Testis (tissue), 3 donors: ENCODE results near the gene HERPUD2. TPM values are rescaled to one million over a fixed set of nuclear protein-coding genes. Genes with fewer than 3 reads are reported as not detected.

Experiments
- DNase-seq: peaks from one replicate; pipeline ENCODE4 v3.0.0-alpha.2; 2019
- H3K27ac ChIP-seq, 2 donors: fragments of 200-600 bp; sonication (generic); one replicate each; pipeline ENCODE4 v1.5.1; 2019
- H3K27me3 ChIP-seq: fragments of 200-600 bp; sonication (generic); one replicate; pipeline ENCODE4 v1.5.1; 2019
- H3K36me3 ChIP-seq: fragments of 200-600 bp; sonication (generic); one replicate; pipeline ENCODE4 v1.5.1; 2017; ENCODE audit warnings: low read depth; ENCODE audit errors: missing control alignments
- H3K4me1 ChIP-seq: fragments of 200-600 bp; sonication (generic); one replicate; pipeline ENCODE4 v1.5.1; 2019
- H3K4me3 ChIP-seq, 2 donors: fragments of 200-600 bp; sonication (generic); one replicate each; pipeline ENCODE4 v1.5.1; 2017 to 2019
- H3K9me3 ChIP-seq: fragments of 200-600 bp; sonication (generic); one replicate; pipeline ENCODE4 v1.5.1; 2017
- CTCF ChIP-seq, 3 experiments: fragments of 450-650 bp in 2 of 3; fragments of 200-600 bp in 1 of 3; sonication (generic) in 1 of 3; IDR thresholded peaks; one replicate each; pipeline ENCODE4 v1.5.1; 2016 to 2019; ENCODE audit warnings: antibody characterized with exemption in 3 of 3, mild to moderate bottlenecking in 2 of 3, moderate library complexity in 1 of 3
- POLR2A ChIP-seq: fragments of 450-650 bp; IDR thresholded peaks from one replicate; pipeline ENCODE4 v1.6.1; 2017; ENCODE audit warnings: antibody characterized with exemption, mild to moderate bottlenecking, moderate library complexity
- WGBS, 2 donors: methylation state at CpG; one replicate each; pipeline ENCODE4 v1.1.5; 2018; 5-methylcytosine and 5-hydroxymethylcytosine counted together
- intact Hi-C: fragments of 100-400 bp; cut with DNase I; formaldehyde crosslinking; loops from one replicate; pipeline ENCODE4 v1.15.1; 2023; ENCODE audit warnings: low total_unique reads
- polyA plus RNA-seq: library from polyadenylated mRNA; stranded (reverse); fragments of 350-450 nt; fragmentation: Illumina TruSeq; extraction: RNeasy Lipid Tissue Mini Kit (QIAGEN cat#74804); gene quantifications from one replicate; pipeline ENCODE4 v1.2.3, GENCODE V29; 2014; ENCODE audit warnings: low read depth, low replicate concordance; ENCODE audit not compliant: insufficient read depth
- total RNA-seq, 2 donors: library from RNA; depleted of rRNA; stranded (reverse); fragments of >200 nt; gene quantifications; one replicate each; pipeline ENCODE4 v1.2.3, GENCODE V29; 2016

Gene HERPUD2
- total and polyA plus RNA-seq, 3 donors from 2014 or later, result 51.7 to 78.4 (median 63.5) TPM

GRCh38 chr7:35617041-35617440, 77.9 kb downstream of the HERPUD2 start:
- H3K4me1 ChIP-seq, result no peaks in the 10 kb centered on the region
- H3K36me3 ChIP-seq, result no peaks in the 10 kb centered on the region
- no peaks in the 10 kb centered on the region for H3K27me3 ChIP-seq
- TF ChIP-seq POLR2A (no peak), CTCF (IDR thresholded peaks at IDR 0.05) (no peak)
- intact Hi-C loops, result no loop called here
- 36 to 49% methylated on average over 3 of the region's 3 CpGs for WGBS, 2 donors
- DNase-seq, result no peak
- no peak overlapping the region for H3K27ac ChIP-seq
- no peak overlapping the region for H3K4me3 ChIP-seq
- no peaks in the 10 kb centered on the region for H3K9me3 ChIP-seq

DNA sequence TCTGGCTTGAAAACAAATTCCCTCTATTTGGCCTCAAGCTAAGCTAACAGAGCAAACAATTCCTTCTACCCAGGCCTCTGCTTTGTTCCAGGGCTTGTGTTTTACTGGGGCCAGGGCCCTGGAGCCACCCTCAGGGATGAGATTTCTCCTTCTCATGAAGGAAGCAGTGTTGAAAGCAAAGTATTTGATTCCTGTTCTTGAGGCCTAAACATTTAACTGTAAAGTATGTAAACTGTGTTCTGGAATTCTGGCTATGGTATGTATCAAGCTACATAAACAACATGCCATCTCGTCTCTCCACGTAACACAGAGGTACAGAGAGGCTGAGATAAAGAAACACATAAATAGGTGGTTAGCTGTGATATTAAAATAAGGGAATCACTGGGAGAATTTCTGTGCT, 81.8 kb downstream of the HERPUD2 start:
- Histone ChIP-seq H3K9me3 (no peaks in the 10 kb centered on the region), H3K4me1 (no peaks in the 10 kb centered on the region), H3K27me3 (no peaks in the 10 kb centered on the region), H3K27ac (no peak overlapping the region), H3K36me3 (no peaks in the 10 kb centered on the region), H3K4me3 (no peak overlapping the region)
- TF ChIP-seq POLR2A, result no peak
- WGBS, 2 donors, result 97 to 98% methylated on average over 2 of the region's 2 CpGs
- intact Hi-C loops, result no loop called here
- DNase-seq, result no peak

DNA sequence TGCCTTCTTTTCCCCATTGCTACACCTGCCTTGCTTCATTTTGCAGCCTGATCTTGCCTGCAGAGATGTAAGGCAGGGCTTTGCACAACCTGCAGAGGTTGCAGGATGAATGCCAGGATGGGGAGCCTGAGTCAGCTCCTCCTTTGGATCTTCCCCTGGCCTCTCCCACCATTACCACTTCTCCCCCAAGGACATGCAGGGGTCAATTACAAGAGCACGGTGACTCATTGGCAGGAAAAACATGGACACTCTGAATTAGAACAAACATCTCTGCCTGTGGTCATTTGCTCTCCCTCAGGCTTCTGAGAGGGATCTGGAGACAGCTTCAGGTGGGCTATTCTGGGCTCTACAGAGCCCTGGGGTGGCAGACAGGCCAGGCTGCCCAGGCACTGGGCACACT, 89.2 kb downstream of the HERPUD2 start:
- Histone ChIP-seq H3K27me3 (no peaks in the 10 kb centered on the region), H3K4me3 (no peak overlapping the region), H3K9me3 (no peaks in the 10 kb centered on the region), H3K27ac (no peak overlapping the region), H3K4me1 (no peaks in the 10 kb centered on the region), H3K36me3 (no peaks in the 10 kb centered on the region)
- TF ChIP-seq POLR2A (no peak), CTCF (IDR thresholded peaks at IDR 0.05) (no peak)
- intact Hi-C loops, result no loop called here
- 60% methylated on average over 1 of the region's 1 CpG; no CpG with 5 or more reads in 1 of the 2 donors for WGBS, 2 donors
- DNase-seq, result no peak

DNA sequence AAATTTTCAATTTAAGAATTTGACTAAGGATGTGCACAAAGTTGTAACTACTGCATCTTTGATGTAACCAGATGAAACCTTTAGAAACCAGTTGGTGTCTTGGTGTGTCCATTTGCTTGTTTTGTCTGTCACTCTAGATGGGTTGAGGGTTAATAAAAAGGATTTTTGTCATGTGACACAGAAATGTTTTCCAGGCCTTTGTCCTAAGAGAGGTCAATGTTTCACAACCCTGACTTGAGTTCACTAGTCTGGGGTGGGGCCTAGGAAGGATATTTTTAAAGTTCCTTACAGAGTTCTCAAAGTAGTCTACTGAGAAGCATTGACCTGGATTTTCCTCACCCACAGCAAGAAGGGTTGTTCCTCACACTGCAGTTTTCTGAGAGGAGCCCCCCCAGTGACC, 90.3 kb downstream of the HERPUD2 start:
- intact Hi-C loops, result no loop called here
- DNase-seq, result no peak
- H3K27ac ChIP-seq, result no peak overlapping the region

DNA sequence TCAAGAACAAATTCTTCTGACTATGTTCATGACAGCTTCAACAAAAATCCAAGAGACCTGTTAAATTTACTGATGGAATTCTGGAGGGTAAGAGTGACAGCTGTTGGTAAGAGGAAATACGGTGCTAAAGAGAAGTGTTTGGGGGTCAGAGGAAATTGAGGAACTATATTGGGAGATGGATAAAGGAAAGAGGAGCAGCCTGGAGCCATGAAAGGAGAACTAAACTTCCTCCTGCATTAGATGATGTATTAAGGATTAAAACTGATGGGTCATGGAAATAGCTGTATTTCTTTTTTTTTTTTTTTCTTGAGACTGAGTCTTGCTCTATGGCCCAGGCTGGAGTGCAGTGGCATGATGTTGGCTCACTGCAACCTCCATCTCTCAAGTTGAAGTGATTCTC, 95.3 kb downstream of the HERPUD2 start:
- TF ChIP-seq CTCF (IDR thresholded peaks at IDR 0.05) (no peak), POLR2A (no peak)
- no peaks in the 10 kb centered on the region for H3K27me3 ChIP-seq
- DNase-seq, result no peak
- H3K4me3 ChIP-seq, result no peak overlapping the region
- H3K27ac ChIP-seq, result no peak overlapping the region
- 90 to 96% methylated on average over 1 of the region's 1 CpG for WGBS, 2 donors
- H3K4me1 ChIP-seq, result no peaks in the 10 kb centered on the region
- intact Hi-C loops, result no loop called here
- H3K36me3 ChIP-seq, result no peaks in the 10 kb centered on the region
- no peaks in the 10 kb centered on the region for H3K9me3 ChIP-seq

More for the DNA sequence above, 90.3 kb downstream of the HERPUD2 start:
- Histone ChIP-seq H3K9me3 (no peaks in the 10 kb centered on the region), H3K4me1 (no peaks in the 10 kb centered on the region), H3K27me3 (no peaks in the 10 kb centered on the region), H3K36me3 (no peaks in the 10 kb centered on the region), H3K4me3 (no peak overlapping the region)
- no peak for TF ChIP-seq CTCF (IDR thresholded peaks at IDR 0.05)
- TF ChIP-seq POLR2A, result no peak
